ENCODE measurements around the gene LAMA3.

DNA sequence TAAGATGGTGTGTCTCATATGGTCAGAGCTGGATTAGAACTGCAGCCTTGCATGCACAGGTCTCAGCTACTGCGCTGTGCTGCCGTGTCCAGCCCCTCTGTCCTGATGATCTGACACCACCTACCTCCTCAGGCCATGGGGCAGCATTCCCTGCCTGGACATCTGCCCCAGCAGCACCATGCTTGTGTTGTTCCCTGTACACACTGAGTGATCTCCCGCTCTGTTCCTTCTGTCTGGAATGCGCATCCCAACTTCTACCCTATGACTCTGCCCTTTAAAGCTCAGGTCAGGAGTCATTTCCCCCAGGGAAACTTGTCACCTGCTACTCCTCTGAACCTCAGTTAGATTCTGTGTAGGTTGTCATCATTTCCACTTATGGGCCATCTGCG, 167.9 kb downstream of the LAMA3 start:
- TF ChIP-seq CTCF (IDR thresholded peaks at IDR 0.05) (no peak), POLR2A (IDR thresholded peaks at IDR 0.05) (no peak), EP300 (IDR thresholded peaks at IDR 0.05) (no peak)
